Measurements from ENCODE around the gene FDCSP. TPM values are rescaled to one million over a fixed set of nuclear protein-coding genes. Genes with fewer than 3 reads are reported as not detected.

Gene FDCSP
- total and polyA plus RNA-seq, 10 of the 15 experiments (the other 5 are each of a cell fraction or from before 2014, with no cell fraction given): not detected

DNA sequence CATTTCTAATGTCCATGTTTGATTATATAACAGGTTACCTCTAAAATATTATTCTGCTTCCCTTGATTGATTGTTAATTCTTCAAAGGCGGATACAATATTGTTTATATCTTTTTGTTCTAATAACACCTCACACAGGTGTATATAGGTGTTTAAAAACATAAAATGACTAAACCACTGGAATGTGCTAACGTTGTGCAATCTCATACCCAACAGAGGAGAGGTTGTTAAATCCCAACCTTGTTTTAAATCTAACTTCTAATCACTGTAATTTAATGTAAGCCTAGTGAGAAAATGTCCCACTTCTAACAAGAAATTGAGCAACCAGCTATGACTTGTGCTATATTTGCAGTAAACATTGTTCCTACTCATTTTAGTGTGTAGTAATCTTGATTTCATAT lies 29.1 kb upstream of the FDCSP start (continued):
- TF ChIP-seq, protein P1, sequence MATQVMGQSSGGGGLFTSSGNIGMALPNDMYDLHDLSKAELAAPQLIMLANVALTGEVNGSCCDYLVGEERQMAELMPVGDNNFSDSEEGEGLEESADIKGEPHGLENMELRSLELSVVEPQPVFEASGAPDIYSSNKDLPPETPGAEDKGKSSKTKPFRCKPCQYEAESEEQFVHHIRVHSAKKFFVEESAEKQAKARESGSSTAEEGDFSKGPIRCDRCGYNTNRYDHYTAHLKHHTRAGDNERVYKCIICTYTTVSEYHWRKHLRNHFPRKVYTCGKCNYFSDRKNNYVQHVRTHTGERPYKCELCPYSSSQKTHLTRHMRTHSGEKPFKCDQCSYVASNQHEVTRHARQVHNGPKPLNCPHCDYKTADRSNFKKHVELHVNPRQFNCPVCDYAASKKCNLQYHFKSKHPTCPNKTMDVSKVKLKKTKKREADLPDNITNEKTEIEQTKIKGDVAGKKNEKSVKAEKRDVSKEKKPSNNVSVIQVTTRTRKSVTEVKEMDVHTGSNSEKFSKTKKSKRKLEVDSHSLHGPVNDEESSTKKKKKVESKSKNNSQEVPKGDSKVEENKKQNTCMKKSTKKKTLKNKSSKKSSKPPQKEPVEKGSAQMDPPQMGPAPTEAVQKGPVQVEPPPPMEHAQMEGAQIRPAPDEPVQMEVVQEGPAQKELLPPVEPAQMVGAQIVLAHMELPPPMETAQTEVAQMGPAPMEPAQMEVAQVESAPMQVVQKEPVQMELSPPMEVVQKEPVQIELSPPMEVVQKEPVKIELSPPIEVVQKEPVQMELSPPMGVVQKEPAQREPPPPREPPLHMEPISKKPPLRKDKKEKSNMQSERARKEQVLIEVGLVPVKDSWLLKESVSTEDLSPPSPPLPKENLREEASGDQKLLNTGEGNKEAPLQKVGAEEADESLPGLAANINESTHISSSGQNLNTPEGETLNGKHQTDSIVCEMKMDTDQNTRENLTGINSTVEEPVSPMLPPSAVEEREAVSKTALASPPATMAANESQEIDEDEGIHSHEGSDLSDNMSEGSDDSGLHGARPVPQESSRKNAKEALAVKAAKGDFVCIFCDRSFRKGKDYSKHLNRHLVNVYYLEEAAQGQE (IDR thresholded peaks at IDR 0.05; ENCODE audit: low read depth, low read length): no peak
- no peak for TF ChIP-seq TCF7 (IDR thresholded peaks at IDR 0.05; ENCODE audit: borderline replicate concordance)
- TF ChIP-seq MXI1 (IDR thresholded peaks at IDR 0.05; ENCODE audit: low read depth, low read length): no peak

DNA sequence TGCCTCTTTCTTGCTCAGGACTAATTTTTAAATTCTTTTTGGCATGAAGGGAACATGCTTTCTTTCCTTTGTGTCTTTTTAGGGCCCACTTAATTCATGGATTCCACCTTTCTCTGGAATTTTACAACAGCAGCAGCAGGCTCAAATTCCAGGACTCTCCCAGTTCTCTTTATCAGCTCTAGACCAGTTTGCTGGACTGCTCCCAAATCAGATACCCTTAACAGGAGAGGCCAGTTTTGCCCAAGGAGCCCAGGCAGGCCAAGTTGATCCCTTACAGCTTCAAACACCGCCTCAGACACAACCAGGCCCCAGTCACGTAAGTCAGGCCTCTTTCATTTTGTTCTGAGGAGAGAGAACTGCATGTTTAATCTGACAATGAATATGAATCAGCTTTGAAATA lies 28.1 kb upstream of the FDCSP start:
- in situ Hi-C loops (cut with MboI): no loop called here
- POLR2A ChIA-PET: no interaction called here

More for the DNA sequence above, 28.1 kb upstream of the FDCSP start:
- H3K4me3 ChIP-seq: no peak overlapping the region
- no peaks in the 10 kb centered on the region for H3K4me1 ChIP-seq (ENCODE audit: control insufficient read depth, insufficient read depth, low read length)
- SMC1A ChIA-PET (ENCODE audit: uncharacterized antibody, unreplicated experiment): interaction anchor here (1.5 kb wide), 1 partner anchor 14 kb away, joined by 4 read pairs; no protein-coding TSS in a partner anchor
- RAD21 ChIA-PET (ENCODE audit: unreplicated experiment): no interaction called here
- H3K9me3 ChIP-seq (replicated peaks; ENCODE audit: control insufficient read depth, insufficient read depth, low read length): no peaks in the 10 kb centered on the region
- ATAC-seq (no peak), FAIRE-seq (no peak), DNase-seq (ENCODE audit: low read depth, low spot score) (no peak)
- no peaks in the 10 kb centered on the region for H3K27me3 ChIP-seq (replicated peaks in 1 of 2; ENCODE audit: control insufficient read depth in 2 of 2, insufficient read depth in 2 of 2, low read length in 1 of 2)
- no peaks in the 10 kb centered on the region for H3K79me2 ChIP-seq (ENCODE audit: control insufficient read depth, insufficient read depth, low read length)
- BruUV-seq (replicated peaks): no TSS peak
- CTCF ChIA-PET: interaction anchor here (1.5 to 2.0 kb wide), 3 partner anchors 13 to 301 kb away, joined by 3 to 6 read pairs (median 4); no protein-coding TSS in a partner anchor
- no peak overlapping the region for H2AFZ ChIP-seq (ENCODE audit: control insufficient read depth, low read depth, low read length)
- no peaks in the 10 kb centered on the region for H4K20me1 ChIP-seq (ENCODE audit: control insufficient read depth, insufficient read depth)
- H3K9ac ChIP-seq (ENCODE audit: control insufficient read depth, insufficient read depth, low read length): no peak overlapping the region
- H3K27ac ChIP-seq (ENCODE audit: control insufficient read depth, insufficient read depth): no peak overlapping the region
- H3K36me3 ChIP-seq (ENCODE audit: control insufficient read depth in 2 of 2, insufficient read depth in 2 of 2, low read length in 1 of 2): no peaks in the 10 kb centered on the region
- 3% methylated on average over 2 of the region's 2 CpGs for WGBS (ENCODE audit: insufficient coverage, insufficient replicate concordance, low lambda C conversion rate, missing lambda C conversion rate)
- intact Hi-C loops (cut with micrococcal nuclease; ENCODE audit: unreplicated experiment): no loop called here
- TF ChIP-seq WRNIP1 (IDR thresholded peaks at IDR 0.05; ENCODE audit: borderline replicate concordance, low read depth, low read length): no peak
- no peak for TF ChIP-seq KAT2A (conservative IDR thresholded peaks at IDR 0.05; ENCODE audit: control insufficient read depth, low read depth, low read length)
- TF ChIP-seq NFXL1 (IDR thresholded peaks at IDR 0.05; ENCODE audit: borderline replicate concordance): no peak
- TF ChIP-seq, protein P2, sequence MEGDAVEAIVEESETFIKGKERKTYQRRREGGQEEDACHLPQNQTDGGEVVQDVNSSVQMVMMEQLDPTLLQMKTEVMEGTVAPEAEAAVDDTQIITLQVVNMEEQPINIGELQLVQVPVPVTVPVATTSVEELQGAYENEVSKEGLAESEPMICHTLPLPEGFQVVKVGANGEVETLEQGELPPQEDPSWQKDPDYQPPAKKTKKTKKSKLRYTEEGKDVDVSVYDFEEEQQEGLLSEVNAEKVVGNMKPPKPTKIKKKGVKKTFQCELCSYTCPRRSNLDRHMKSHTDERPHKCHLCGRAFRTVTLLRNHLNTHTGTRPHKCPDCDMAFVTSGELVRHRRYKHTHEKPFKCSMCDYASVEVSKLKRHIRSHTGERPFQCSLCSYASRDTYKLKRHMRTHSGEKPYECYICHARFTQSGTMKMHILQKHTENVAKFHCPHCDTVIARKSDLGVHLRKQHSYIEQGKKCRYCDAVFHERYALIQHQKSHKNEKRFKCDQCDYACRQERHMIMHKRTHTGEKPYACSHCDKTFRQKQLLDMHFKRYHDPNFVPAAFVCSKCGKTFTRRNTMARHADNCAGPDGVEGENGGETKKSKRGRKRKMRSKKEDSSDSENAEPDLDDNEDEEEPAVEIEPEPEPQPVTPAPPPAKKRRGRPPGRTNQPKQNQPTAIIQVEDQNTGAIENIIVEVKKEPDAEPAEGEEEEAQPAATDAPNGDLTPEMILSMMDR (IDR thresholded peaks at IDR 0.05 in 2 of 3, conservative IDR thresholded peaks at IDR 0.05 in 1 of 3; ENCODE audit: control insufficient read depth in 2 of 3, extremely low read depth in 1 of 3, insufficient read depth in 1 of 3, low read depth in 3 of 3, low read length in 3 of 3): no peak
- TF ChIP-seq GABPA (IDR thresholded peaks at IDR 0.05; ENCODE audit: low read depth): no peak
- no peak for TF ChIP-seq SP1 (IDR thresholded peaks at IDR 0.05; ENCODE audit: low read depth, low read length)
- TF ChIP-seq MXI1 (IDR thresholded peaks at IDR 0.05; ENCODE audit: low read depth, low read length): no peak
- TF ChIP-seq BACH1 (IDR thresholded peaks at IDR 0.05; ENCODE audit: borderline replicate concordance): no peak
- TF ChIP-seq CBX5 (IDR thresholded peaks at IDR 0.05; ENCODE audit: low read depth): no peak
- TF ChIP-seq YBX1 (IDR thresholded peaks at IDR 0.05): no peak
- no peak for TF ChIP-seq NR2C2 (IDR thresholded peaks at IDR 0.05; ENCODE audit: borderline replicate concordance, control insufficient read depth, insufficient read length, low read depth)
- no peak for TF ChIP-seq PAX8 (IDR thresholded peaks at IDR 0.05)
- no peak overlapping the region for H3K4me2 ChIP-seq (ENCODE audit: control insufficient read depth, insufficient read depth)
